DND-41 (cell line): ENCODE results near the gene PCED1A.

Experiments used
- EZH2 ChIP-seq: IDR thresholded peaks from 3 replicates; pipeline ENCODE4 v1.6.1; 2012; ENCODE audit warnings: borderline replicate concordance, low read depth, mild to moderate bottlenecking, moderate library complexity, low read length, inconsistent platforms; ENCODE audit not compliant: severe bottlenecking
- TF ChIP-seq, protein P1 (sequence below): IDR thresholded peaks from 2 replicates; pipeline ENCODE4 v1.5.1; 2012; ENCODE audit warnings: borderline replicate concordance, low read length, moderate library complexity, mild to moderate bottlenecking; ENCODE audit not compliant: poor library complexity, severe bottlenecking; ENCODE audit errors: extremely low read depth

DNA sequence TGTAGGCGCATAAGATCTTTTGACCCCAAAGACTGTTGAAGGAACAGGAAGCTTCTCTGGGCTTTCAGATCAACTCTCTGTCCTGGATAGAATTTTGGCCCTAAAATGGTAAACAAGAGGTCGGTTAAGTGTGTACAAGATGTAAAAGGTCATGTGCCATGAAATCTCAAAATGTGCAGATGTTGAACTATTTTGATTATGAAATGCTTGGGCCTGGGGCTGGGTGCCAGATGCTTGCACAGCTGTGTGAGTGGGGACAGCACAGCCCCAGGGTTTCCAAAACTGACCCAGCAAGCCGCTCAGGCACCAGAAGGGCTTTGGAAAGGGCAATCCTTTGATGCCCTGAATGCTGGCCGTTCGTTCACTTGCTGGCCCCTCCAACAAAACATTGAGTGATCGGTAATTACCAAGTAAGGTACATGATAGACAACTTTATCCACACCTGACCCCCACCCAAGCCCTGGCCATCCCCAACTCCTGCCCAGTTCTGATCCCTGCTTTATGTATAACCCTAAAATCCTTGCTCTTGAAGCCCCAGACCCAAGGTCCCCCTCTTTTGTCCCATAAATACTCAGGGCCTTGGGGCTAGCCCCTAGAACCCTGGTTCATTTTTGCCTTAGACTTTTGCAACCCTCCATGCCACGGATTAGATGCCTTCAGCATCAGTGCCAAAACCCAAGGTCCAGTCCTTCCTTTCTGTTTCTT is 22.4 kb downstream of the PCED1A start:
- no peak for TF ChIP-seq EZH2
- TF ChIP-seq, protein P1, sequence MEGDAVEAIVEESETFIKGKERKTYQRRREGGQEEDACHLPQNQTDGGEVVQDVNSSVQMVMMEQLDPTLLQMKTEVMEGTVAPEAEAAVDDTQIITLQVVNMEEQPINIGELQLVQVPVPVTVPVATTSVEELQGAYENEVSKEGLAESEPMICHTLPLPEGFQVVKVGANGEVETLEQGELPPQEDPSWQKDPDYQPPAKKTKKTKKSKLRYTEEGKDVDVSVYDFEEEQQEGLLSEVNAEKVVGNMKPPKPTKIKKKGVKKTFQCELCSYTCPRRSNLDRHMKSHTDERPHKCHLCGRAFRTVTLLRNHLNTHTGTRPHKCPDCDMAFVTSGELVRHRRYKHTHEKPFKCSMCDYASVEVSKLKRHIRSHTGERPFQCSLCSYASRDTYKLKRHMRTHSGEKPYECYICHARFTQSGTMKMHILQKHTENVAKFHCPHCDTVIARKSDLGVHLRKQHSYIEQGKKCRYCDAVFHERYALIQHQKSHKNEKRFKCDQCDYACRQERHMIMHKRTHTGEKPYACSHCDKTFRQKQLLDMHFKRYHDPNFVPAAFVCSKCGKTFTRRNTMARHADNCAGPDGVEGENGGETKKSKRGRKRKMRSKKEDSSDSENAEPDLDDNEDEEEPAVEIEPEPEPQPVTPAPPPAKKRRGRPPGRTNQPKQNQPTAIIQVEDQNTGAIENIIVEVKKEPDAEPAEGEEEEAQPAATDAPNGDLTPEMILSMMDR: no peak
